Activated T-cell treated with anti-CD3 and anti-CD28 coated beads for 1 hour (primary cell): ENCODE data around the gene PRKAG2.
"Not testable (repeated sequence)": the region's sequence is repeated elsewhere in the genome, so short reads cannot be mapped to it uniquely, and the experiment has no call there.

Experiments used
- DNase-seq: peaks from one replicate; pipeline ENCODE4 v3.0.0-alpha.2; 2020; ENCODE audit warnings: low read depth

The PRKAG2 gene

DNA sequence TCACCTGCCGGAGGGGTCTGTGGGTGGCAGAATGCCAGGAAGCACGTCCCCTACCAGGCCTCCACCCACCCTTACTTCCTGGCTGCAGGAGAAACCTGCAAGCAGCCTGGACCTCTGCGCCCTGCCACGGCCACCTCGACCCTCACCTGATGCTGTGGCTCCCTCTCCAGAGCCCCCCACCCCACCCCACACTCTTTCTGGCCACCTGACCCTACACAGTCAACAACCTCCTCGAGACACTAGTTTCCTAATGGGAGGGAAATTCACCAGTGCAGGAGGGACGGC is 91.3 kb downstream of the PRKAG2 start:
- no peak for DNase-seq

DNA sequence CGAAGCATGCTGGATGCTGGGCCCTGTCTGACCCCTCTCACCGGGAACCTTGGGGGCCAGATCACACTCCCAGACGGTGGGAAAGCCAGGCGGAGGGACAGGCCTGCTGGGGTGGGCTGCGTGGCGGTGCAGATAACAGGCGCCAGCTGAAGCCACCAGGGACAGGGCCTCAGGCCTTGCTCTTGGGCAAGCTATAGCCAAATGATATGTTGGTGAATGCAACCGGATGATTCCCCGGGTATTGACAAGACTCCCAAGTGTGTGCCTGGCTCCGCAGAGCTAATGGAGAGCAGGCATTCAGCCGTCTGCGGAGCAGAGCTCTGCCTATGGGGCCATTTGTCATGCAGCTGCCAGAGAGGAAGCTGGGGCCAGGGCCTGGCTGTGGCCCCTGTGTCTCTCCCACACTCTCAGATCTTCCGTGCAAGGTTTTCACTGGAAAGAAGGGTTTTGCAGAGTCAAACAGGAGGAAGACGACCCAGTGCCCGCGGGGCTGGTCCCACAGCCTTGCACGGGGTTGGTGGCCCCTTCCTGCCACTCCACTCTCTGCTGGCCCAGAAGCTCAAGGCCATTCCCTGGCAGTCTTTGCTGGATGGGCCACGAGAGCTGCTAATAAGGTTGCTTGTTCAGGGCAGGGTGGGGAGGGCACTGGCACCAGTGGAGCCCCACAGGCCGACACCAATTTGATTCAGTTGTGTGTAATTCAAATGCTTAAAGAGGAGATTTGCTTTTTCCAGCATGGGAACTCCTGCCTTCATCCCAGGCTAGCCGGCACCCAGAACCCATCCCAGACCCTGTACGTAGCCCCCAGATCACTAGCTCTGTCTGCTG is 91.8 kb downstream of the PRKAG2 start:
- no peak for DNase-seq

DNA sequence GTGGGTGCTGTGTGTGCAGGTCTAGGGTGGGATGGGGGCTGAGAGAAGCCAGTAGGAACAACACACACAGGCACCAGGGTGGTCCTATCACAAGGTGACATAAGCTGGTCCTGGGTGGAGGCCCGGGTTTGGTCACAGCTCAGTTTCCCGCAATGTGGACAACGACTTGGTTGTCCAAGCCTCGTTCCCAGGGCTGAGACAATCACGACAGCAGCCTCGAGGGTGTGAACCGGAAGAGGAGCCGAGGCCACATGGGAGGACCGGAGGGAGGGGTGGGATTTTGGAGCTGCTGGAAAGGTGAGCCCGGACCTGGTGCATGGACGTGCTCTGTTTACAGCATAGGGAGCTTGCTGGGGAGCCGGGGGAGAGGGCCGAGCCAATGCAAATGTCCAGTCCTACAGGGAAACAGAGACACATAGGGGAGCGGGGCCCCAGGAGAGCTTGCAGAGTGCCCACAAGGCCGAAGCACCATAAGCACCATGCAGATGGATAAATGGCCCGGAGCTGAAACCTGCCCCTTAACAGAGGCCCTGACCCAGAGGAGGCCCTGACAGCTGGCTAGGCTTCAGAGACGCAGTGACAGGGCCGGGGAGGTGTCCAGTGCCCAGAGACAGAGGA is 92.8 kb downstream of the PRKAG2 start:
- DNase-seq: no peak

DNA sequence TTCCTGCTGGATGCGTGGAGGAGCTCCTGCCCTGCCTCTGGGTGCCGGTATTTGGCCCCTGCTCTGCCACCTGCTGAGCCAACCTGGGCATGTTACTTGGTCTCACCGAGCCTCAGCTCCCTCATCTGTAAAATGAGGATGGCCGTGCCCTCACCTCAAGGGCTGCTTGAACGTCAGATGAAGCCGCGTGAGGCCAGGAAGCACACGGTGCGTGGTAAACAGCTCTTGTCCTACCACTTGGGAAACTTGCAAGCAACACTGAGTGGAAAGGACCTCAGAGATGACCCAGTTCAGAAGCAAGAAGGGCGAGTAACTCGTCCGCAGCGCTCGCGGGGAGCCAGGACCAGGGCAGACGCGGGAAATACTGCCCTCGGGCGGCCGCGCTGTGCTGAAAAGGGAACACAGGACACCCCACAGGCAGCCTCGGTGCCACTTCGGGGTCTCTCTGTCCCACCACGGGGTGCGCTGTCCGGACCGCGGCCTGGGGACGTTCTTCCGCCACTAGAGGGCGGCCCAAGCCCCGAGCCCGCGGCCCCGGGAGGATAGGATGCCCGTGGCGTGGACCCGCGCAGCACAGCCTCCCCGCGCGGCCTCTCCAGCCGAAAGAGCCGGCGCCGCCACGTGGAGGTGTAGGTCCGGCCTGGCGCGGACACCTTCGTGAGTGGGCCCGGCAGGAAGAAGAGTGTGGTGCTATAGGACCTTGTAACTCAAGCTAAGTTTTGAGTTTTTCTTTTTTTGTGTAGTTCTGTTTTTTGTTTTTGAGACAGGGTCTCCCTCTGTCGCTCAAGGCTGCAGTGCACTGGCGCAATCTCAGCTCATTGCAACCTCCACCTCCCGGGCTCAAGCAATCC is 94.1 kb downstream of the PRKAG2 start:
- peak; percentile 61 for DNase-seq

DNA sequence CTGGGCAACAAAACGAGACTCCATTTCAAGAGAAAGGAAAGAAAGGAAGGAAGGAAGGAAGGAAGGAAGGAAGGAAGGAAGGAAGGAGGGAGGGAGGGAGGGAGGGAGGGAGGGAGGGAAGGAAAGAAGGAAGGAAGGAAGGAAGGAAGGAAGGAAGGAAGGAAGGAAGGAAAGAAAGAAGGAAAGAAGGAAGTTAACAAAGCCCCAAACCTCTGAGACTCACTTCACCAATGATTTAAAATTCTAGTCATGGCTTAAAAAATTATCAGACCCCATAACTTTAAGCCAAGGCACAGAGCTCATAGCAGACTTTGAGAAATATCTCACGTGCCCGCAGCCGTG is 94.7 kb downstream of the PRKAG2 start:
- DNase-seq: not testable (repeated sequence)

DNA sequence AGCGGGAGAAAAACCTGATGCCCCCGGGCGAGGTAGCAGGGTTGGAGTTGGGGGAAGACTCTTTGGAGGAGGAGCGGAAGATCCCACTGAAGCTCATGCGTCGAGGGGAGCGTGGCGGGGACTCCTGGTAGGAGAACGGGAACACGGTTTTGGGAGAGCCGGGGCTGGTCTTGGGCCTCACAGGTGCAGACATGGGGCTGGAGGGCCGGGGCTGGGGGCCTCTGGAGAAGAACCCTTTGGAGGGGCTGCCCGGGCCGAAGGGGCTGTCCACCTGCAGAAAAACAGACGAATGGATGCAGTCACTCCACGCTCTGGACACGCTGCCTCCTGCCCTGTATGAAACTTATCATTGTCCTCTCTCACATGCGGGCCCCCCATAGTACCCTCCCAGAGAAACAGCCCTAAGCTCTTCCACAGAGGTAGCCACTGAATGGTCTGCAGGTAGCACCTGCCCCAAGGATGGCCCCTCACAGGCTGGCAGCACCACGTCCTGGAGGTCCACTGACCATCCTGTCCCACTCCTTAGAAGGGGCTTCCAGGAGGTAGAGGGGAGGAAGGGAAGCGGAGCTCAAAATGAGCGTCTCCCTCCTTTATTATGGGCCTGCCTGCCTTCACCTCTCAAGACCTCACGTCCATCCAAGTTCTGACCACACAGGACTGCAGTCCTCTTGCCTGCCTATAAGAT is 95.6 kb downstream of the PRKAG2 start:
- no peak for DNase-seq

DNA sequence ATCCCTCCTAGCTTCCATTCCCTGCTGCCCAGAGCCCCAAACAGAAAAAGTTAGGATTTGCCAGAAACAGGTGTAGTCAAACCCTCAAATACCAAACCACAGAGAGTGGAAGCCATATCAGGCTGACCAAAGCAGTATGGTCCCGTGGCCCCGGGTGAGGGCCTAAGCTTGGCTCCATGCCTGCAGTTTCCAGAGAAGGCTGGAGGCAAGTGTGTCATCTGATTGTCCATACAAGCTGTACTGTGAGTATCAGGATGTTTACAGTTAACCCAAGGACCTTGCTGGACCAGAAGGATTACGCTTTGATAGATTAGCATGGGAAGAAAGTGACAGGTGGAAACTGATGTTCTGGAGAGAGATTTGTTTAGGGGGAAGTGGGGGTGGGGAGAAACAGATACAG is 96.3 kb downstream of the PRKAG2 start:
- DNase-seq: no peak

DNA sequence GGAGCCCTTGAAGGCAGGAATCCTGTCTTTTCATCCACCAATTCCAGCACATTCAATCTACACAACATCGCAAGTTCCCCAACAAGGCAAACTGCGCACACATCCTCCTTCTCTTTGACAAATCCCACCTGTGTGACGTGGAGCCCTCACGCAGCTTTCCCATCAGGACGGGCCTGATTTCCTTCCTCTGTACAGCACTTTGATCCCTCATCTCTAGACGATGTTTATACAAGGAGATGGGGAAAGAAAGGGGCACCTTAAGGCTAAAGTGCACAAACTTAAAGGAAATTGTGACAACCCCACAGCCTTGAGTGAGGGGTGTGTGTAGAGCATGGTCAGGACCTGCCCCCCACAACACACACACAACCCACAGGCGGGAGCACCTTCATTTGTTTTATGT is 97.2 kb downstream of the PRKAG2 start:
- DNase-seq: no peak

DNA sequence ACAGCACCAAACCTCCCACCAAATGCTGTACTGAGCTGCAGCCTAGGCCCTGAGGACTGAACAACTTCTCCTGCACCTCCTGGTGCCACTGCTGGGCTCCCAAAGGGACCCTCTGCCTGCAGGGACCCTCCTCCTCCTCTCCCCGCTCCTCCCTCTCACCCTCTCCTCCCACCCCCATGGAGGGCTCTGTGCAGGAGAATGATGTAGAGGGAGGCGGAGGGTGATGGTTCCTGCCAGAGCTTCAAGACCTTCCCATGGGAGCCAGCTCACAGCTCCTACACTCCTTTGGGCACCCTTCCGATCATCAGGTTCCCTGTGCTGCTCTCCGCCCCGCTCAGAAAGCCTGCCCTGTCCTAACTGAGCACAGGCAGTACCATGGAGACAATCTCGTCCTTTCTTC is 97.7 kb downstream of the PRKAG2 start:
- no peak for DNase-seq

DNA sequence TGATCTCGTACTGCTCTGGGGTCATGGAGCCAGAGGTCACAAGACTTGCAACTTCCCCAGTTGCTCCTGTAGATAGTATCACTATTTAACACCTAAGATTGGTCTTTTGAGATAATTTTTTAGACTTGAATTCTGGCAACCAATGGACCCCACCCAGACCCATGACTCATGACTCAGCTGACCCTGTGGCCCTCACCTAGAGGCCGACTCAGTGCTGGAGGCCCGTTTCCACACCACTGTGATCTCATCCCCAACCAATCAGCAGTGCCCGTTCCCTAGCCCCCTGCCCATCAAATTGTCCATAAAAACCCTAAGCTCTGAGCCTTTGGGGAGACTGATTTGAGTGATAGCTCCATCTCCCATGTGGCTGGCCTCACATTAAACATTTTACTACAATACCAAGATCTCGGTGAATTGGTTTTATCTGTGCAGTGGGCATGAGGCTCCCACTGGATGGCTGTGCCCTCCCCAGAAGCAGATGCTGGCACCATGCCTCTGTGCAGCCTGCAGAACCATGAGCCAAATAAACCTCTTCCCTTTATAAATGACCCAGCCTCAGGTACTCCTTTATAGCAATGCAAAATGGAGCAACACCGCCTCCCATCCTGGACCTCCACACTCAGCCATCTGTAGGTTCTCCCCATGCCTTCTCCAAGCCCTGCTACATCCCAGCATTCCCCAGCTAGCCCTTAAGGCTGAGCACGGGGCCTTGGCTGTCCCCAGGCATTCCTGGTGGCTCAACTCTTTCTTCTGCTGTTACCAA is 98.8 kb downstream of the PRKAG2 start:
- DNase-seq: no peak

DNA sequence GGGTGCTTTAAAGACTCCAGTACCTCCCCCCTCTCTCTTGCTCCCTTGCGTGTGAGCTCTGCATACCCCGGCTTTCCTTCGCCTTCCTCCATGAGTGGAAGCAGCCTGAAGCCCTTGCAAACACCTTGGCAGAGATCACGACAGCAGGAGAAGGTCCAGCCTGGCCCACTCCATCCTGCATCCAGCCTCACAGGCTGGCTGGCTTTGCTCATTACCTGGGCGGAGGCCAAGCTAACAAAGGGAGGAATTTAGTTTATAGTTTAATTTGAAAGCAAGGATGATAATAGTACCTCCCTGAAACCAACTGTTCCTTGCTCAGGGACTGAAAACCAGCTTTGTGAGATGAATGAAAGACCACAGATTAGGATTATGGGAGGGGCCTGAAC is 99.4 kb downstream of the PRKAG2 start:
- no peak for DNase-seq

DNA sequence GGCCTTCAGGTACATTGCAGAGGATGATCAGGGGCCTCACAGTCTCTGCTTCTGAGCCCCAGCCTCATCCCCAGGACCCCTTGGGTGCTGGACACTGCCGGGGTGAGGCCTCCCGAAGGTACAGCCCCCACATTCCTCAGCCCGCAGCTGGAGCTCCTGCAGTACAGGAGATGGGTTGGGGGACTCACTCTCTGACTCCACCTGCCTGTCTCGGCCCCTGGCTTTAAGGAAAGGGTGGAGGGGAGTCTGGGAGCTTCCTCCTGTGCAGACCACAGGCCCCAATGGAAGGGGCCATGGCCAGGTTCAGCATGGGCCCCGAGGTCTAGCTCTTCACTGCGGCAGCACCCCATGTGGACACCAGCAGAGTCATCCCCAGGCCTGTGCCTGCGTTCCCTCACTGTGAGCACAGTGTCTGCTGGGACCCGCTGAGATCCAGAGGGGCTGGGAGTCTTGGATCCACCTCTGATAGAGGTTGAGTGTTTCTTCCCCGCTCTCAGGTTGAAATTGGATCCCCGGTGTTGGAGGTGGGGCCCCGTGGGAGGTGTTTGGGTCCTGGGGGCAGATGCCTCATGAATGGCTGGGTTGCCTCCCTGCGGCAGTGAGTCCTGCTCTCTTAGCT is 99.9 kb downstream of the PRKAG2 start:
- no peak for DNase-seq

DNA sequence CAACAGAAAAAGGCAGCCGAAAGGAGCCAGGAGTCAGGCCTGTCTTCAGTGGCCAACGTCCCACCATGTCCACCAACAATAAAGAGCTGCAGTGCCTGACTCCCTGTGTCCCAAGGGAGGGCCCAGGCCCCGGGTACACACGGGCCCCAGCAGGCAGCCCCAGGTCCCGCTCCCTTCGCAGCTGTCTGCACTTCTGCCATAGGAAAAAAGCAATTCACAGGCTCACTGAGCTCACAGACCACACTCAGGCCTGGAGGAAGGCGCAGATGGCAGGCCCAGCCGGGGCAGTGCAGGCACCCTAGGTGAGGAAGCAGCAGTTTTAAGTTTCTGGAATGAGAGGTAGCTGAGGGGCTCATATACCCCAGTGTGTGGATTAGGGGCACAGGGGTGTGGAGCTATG is 100.5 kb downstream of the PRKAG2 start:
- DNase-seq: no peak

DNA sequence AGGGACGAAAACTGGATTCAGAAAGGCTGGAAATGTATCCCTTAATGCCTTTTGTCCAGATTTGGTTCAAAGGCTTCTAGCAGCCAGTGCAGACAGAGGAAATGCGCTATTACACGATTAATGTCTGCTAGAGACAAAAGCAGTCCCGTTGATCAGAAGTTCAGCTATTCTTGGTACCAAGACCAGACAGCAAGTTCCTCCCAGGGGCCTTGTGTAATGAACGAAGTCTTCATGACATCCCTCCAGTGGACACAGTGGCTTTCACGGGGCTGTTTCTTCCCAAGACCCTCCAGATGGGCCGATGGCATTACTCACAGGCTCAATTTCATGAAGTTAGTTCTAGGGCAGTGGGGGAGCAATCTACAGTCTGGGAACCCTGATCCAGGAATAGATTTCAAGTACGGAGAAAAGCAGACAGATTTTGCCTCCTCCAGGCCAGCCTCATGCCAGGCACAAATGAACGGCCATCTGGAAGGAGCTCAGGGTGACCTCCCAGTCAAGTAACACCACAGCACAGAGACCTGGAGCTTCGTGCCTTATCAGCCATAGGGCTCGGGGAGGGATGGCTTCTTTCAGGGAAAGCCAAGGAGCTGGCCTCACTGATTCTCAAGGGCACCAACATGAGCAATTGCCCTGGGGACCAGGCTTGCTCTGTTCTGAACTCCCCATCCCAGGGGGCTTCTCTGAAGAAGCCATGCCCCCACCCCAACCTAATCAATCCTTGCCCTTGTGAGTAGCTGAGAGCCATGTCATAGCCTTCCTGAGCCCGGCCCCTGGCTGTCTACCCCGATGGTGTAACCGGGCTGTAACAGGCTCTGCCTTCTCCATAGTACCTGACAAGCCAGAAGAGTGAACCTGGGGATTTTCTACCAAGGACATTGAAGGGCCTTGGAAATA is 101.1 kb downstream of the PRKAG2 start:
- no peak for DNase-seq

DNA sequence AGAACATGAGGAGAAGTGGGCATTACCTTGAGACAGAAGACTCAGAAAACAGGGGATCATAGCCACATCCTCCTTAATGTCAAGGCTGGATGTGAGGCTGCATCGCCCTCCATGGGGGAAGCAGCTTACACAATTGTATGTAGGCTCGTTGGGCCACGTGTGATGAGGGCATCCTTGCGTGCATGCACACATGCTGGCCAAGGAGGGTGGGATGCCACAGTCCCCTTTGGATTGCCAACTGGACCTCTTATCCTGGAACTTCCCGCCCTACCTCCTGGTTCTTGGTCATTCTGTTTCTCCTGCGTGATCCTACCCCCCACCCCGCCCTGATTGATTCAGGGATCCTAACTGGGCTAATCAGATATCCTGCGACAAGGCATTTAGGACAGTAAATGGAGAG is 102.0 kb downstream of the PRKAG2 start:
- no peak for DNase-seq

DNA sequence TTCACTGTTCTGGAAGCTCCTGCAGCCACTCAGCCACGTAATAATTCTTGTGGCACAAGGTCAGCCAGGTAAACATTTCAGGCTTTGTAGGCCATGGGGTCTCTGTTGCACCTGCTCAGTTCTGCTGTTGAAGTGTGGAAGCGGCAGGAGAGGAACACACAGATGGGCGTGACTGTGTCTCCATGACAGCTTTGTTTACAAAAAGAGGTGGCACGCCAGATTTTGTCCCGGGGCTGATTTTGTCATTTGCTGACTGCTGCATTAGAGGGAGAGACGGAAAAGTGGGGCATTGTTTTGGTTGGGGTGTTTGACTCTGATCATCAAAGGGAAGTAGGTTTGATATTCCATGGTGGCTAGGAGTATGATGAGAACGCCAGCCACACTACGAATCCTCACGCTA is 103.1 kb downstream of the PRKAG2 start:
- DNase-seq: no peak

DNA sequence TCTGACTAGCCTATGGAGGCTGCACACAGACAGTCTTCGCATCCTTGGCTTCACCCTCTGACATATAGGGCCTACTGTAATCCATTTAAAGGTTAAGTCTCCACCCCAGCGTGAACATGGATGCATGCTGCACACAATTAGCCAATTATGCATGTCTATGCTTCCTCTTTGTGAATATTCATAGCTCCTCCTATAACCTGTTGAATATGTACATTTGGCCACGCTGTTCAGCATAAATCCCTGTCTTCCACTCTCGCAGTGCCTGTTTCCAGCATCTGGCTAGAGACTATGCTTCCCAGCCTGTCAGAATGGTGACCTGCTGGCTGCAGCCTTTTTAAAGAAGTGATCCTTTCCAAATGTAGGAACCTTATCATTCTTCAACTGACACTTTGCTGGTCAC is 106.7 kb downstream of the PRKAG2 start:
- DNase-seq: no peak

DNA sequence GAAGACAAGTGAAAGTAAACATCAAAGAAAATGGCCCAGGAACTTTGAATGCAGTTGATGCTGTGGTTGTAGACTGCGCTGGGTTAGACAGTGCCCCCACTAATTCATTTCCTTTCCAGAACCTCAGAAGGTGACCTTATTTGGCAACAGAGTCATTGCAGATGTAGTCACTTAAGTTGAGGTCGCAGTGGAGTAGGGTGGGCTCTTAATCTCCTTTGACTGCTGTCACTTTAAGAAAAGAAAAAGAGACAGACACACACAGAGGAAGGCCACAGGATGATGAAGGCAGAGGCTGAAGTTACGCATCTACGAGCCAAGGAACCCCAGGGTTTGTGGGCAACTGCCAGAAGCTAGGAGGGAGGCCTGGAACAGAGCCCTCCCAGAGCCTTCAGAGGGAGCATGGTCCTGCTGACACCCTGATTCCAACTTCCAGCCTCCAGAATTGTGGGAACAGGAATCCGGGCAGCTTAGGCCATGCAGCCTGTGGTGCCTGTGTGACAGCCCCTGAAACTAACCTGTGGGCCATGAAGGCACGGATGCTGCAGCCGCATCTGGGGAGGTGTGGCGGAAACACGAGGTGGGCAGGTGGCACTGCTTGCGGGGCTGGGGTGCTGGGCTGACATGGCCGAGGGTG is 107.6 kb downstream of the PRKAG2 start:
- peak; percentile 12 for DNase-seq

DNA sequence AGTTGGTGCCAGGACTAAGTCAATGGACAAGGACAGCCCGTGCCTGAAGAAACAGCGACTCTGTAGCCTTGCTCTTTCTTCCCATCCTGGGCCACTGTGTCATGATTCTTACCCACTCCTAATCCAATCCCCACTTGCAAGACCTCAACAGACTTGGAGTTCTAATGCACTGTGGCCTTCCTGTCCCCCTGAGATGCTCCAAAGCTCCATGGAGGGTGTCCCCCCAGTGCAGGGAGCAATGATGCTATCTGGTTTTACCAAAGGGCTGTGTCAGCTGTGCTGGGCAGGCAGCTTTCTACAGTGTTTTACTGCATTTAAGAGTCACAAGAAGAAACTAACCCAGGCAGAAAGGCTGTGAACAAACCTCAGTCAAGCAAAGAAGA is 108.1 kb downstream of the PRKAG2 start:
- DNase-seq: no peak

DNA sequence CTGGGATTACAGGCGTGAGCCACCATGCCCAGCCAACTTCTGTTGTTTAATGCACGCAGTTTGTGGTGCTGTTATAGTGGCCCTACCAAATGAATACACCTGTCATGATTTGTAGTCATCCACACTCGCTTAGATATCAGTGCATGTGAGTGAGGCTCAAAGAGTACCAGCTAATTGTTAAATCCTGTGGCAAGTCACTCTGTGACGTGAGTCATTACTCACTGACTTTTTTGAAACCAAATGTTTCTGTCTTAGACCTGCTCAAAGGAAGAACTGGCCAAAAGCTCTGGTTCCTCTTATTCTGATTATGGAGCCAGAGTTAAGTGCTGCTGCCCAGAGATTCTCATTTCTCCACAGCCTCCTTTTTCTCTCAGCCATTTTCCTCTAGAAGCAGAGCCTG is 109.4 kb downstream of the PRKAG2 start:
- DNase-seq: no peak
